ENCODE results near the gene TSPEAR. TPM values are rescaled to one million over a fixed set of nuclear protein-coding genes. Genes with fewer than 3 reads are reported as not detected.

The TSPEAR gene
- total and polyA plus RNA-seq, 2 of the 13 experiments (the other 11 are each of a cell fraction or from before 2014, with no cell fraction given) = 0.07 to 0.32 TPM

GRCh38 chr21:44697811-44698734 lies 13.3 kb downstream of the TSPEAR start (continued):
- TF ChIP-seq MLX (CRISPR knock-in tag; IDR thresholded peaks at IDR 0.05) = no peak
- no peak for TF ChIP-seq ZBTB1 (CRISPR knock-in tag; IDR thresholded peaks at IDR 0.05; ENCODE audit: borderline replicate concordance)
- peak; percentile 79 for TF ChIP-seq ZBTB38 (CRISPR knock-in tag; IDR thresholded peaks at IDR 0.05)
- no peak for TF ChIP-seq THYN1 (CRISPR knock-in tag; IDR thresholded peaks at IDR 0.05; ENCODE audit: borderline replicate concordance, low read depth)
- no peak; the same call in 1 of the 2 replicates for TF ChIP-seq KLF12 (CRISPR knock-in tag; IDR thresholded peaks at IDR 0.05; ENCODE audit: borderline replicate concordance)
- TF ChIP-seq, protein P1, sequence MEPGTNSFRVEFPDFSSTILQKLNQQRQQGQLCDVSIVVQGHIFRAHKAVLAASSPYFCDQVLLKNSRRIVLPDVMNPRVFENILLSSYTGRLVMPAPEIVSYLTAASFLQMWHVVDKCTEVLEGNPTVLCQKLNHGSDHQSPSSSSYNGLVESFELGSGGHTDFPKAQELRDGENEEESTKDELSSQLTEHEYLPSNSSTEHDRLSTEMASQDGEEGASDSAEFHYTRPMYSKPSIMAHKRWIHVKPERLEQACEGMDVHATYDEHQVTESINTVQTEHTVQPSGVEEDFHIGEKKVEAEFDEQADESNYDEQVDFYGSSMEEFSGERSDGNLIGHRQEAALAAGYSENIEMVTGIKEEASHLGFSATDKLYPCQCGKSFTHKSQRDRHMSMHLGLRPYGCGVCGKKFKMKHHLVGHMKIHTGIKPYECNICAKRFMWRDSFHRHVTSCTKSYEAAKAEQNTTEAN (CRISPR knock-in tag; conservative IDR thresholded peaks at IDR 0.05) = no peak; the same call in 1 of the 2 replicates
- 0 out of 2 replicates have a peak, but pooled peaks have one; percentile 42 for TF ChIP-seq FOXO1 (CRISPR knock-in tag; IDR thresholded peaks at IDR 0.05)
- TF ChIP-seq, protein P2, sequence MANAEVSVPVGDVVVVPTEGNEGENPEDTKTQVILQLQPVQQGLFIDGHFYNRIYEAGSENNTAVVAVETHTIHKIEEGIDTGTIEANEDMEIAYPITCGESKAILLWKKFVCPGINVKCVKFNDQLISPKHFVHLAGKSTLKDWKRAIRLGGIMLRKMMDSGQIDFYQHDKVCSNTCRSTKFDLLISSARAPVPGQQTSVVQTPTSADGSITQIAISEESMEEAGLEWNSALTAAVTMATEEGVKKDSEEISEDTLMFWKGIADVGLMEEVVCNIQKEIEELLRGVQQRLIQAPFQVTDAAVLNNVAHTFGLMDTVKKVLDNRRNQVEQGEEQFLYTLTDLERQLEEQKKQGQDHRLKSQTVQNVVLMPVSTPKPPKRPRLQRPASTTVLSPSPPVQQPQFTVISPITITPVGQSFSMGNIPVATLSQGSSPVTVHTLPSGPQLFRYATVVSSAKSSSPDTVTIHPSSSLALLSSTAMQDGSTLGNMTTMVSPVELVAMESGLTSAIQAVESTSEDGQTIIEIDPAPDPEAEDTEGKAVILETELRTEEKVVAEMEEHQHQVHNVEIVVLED (CRISPR knock-in tag; IDR thresholded peaks at IDR 0.05; ENCODE audit: borderline replicate concordance) = no peak; the same call in 1 of the 2 replicates
- no peak for TF ChIP-seq ZSCAN20 (CRISPR knock-in tag; IDR thresholded peaks at IDR 0.05; ENCODE audit: borderline replicate concordance)
- no peak for TF ChIP-seq ZNF10 (CRISPR knock-in tag; IDR thresholded peaks at IDR 0.05; ENCODE audit: borderline replicate concordance, low read depth)
- TF ChIP-seq SPEN (CRISPR knock-in tag; IDR thresholded peaks at IDR 0.05; ENCODE audit: low read depth) = no peak; the same call in none of the 2 replicates
- TF ChIP-seq ZNF816 (CRISPR knock-in tag; IDR thresholded peaks at IDR 0.05; ENCODE audit: borderline replicate concordance) = no peak
- TF ChIP-seq NR1H2 (CRISPR knock-in tag; IDR thresholded peaks at IDR 0.05; ENCODE audit: borderline replicate concordance, low read depth) = no peak
- no peak for TF ChIP-seq ZNF33B (CRISPR knock-in tag; IDR thresholded peaks at IDR 0.05)
- peak in 1 of 2 experiments; percentile 45; a peak in 1 of 4 replicates for TF ChIP-seq NR2F1 (CRISPR knock-in tag; IDR thresholded peaks at IDR 0.05)
- TF ChIP-seq TFE3 (CRISPR knock-in tag; IDR thresholded peaks at IDR 0.05) = peak; percentile 39; the same call in 1 of the 2 replicates
- TF ChIP-seq ZNF468 (CRISPR knock-in tag; IDR thresholded peaks at IDR 0.05) = no peak
- peak; percentile 64 for TF ChIP-seq TEAD3 (CRISPR knock-in tag; optimal IDR thresholded peaks at IDR 0.05; ENCODE audit: borderline replicate concordance)
- peak; percentile 54; the same call in 1 of the 2 replicates for TF ChIP-seq ZNF441 (CRISPR knock-in tag; IDR thresholded peaks at IDR 0.05; ENCODE audit: borderline replicate concordance)
- no peak for TF ChIP-seq BORCS8-MEF2B (CRISPR knock-in tag; IDR thresholded peaks at IDR 0.05)
- TF ChIP-seq, protein P3, sequence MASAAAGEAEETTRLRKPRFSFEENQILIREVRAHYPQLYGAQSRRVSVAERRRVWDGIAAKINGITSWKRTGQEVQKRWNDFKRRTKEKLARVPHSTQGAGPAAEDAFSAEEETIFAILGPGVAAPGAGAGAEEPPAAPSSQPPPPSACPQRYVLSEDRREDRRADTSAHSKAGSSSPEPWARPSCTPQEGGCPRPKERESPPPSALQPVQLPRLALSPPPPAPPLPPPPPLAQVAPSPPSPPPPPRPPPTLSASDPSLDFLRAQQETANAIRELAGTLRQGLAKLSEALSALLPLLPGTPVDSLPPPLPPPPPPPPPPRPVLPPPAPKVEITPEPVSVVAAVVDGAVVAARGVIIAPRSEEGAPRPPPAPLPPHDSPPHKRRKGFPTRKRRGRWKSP (CRISPR knock-in tag; IDR thresholded peaks at IDR 0.05) = no peak
- TF ChIP-seq SUZ12 (IDR thresholded peaks at IDR 0.05; ENCODE audit: low read depth, low read length) = no peak
- no peak for TF ChIP-seq SNAI1 (CRISPR knock-in tag; IDR thresholded peaks at IDR 0.05; ENCODE audit: borderline replicate concordance)
